Stimulated activated naive CD4-positive, alpha-beta T cell (primary cell): ENCODE measurements around the gene ANKLE2.

Source experiments
- DNase-seq, 6 experiments: peaks; one replicate each; lab custom pipeline; 2025; lab: John Stamatoyannopoulos, UW

The ANKLE2 gene

DNA sequence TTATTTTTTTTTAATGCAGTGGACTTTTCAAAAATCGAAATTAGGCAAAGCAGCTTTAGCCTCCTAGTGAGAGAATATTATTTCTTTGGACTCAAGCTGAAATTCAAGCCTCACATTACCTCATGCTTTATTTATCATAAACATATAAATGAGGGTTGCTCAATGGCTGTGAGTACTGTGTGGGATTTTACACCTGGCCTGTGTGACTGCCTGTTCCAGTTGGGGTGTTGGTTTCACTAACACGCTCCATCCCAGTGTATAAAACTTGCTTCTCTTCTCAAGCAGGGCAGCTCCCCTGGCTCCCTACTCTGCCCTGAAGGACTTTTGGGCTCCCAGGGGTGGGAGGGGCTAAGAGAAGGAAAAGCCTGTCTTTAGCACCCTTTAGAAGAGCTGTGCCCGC, 15.0 kb downstream of the ANKLE2 start:
- DNase-seq = no peak

DNA sequence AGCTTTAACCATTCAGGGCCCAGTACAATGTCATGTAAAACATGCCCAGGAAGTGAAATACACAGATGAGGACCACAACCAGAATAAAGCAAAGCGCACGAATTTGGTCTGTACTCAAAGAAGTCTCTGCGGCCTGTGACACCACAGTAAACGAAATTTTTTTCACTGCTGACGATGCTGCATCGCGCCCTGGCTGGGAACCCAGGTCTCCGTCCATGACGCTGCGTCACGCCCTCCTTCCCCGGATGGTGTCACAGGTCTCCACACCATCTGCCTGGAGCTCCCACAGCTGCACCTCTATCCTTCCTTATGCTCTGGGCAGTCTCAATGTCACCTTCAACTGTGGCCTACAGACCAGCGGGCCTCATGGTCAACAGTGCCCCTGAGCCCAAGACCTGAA, 17.8 kb downstream of the ANKLE2 start:
- DNase-seq = no peak

DNA sequence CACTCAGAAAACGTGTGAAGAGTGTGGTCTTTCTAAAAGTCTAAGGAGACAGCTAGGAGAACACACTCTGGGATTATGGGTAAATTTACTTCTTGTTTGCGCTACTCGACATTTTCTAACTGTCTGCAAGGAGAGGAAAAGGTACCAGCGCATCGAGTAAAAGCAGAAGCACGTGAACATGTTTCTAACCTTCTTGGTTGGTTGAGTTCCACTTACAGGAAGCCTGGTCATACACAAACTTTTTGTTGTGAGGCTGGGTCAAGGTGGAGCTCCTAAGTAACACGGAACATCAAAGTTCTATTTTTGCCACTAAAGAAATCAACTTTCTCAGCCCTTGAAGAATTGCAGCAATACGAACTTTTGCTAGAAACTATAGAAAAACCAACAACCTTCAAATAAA, 20.0 kb downstream of the ANKLE2 start:
- DNase-seq = no peak

DNA sequence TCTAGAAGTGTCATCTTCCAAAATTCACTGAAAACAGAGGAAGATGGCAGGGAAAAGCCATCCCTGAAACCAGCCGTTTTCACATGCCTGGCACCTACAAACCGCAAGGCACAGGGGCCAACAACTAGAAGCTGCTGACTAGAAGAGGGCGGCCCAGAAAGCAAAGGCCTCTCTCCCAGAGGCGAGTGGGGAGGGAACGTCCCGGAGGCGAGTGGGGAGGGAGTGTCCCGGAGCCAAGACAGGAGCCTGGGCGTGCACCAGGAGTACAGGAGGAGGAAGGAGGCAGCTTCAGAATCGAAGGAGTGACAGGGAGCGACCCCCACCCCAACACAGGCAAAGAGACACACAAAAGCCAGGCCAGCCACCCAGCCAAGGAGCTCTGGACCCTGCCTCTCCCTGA, 21.0 kb downstream of the ANKLE2 start:
- no peak for DNase-seq

DNA sequence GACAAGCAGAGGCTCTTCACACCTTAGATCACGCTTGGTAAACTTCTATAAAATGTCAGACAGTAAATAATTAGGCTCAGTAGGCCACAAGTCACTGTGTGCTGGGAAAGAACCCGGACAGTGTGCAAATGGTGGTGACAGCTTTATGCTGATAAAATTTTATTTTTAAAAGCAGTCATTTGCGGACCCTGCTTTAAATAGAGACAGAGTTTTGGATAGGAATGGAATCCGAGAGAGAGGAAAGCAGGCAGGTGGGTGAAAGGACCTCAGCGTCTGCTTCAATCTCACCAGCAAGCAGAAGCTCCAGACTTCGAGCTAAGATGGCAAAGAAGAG, 21.4 kb downstream of the ANKLE2 start:
- no peak for DNase-seq

DNA sequence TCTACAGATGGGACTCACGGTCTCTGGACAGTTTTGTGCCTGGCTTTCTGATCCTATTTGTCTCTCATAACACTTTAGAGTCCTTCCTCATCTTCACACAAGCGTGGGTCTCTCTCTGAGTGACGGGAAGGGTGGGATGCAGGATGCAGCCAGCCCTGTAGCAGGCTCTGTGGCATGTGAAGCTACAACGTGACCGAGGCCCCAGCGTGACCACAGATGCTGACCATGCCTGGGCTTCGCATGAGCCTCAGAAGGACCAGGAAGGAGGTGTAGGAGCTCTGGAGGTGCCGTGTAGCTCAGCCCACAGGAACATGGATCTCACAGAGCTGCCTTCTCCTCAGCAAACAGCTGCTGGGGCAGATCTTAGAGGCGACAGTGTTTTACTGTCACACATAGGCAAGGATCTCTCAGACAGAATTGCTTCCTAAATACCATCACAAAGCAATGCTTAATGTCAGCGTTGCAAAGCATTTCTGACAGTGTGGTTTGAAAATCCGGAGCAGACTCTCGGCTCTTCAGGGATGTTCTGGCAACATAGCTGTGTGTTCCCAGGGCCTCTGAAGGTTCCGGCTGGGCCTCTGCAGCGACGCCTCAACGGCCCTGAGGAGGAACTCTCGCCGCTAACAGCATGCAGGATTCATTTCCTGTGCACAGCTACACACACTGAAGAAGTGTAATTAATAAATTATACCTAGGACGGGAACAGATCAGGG, 21.9 kb downstream of the ANKLE2 start:
- no peak for DNase-seq

DNA sequence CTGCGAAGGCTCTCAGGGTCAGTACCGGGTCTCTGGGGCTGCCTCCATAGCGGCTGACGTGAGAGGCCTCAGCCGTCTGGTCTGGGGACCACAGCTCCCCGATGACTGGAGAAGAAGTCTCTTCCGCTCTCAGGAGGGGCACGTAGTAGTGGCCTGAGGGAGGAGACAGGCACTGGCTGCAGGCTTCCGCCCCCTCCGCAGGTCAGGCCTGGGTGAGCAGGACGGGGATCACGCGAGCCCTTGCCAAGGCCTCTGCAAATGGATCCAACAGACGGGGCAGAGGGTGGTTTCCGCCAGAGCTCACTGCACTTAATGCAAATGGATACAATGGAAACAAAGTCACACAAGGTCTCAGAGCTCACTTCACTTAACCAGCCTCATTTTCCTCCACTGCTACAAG, 24.7 kb downstream of the ANKLE2 start:
- DNase-seq = no peak

DNA sequence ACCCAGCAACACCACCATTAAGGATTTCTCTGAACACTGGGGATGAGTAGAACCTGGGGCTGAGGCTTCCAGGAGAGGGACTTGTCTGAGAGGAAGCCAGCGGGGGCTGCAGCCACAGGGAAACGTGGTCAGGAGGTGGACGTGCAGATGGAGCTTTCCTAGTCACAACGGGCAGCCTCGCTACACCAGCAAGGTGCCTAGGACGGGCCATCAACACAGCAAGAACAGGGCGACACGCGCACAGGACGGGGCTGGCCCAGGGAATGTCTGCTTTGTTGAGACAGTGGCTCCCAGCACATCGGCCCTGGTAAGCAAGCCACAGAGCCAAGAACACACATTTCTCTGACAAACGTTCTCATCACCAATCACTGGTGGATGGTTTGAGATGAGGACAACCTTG, 25.3 kb downstream of the ANKLE2 start:
- DNase-seq = no peak

DNA sequence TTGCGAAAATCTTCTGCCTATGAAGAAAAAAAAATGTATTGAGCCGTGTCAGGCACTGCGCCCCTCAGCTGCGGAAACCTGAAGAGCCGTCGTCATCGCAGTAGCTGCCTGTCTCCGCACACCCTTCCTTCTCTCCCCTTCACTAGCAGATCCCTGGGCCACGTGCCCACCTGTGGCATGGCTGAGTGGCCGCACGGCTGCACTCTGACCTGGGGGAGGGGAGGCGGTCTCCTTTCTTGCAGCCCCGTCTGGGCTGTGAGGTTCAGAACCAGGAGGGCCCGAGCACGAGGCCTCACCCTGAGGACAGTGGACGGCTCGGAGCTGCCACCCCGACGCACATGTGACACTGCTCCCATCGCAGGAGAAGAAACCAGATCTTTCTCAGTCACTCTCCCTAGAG, 26.1 kb downstream of the ANKLE2 start:
- no peak for DNase-seq

DNA sequence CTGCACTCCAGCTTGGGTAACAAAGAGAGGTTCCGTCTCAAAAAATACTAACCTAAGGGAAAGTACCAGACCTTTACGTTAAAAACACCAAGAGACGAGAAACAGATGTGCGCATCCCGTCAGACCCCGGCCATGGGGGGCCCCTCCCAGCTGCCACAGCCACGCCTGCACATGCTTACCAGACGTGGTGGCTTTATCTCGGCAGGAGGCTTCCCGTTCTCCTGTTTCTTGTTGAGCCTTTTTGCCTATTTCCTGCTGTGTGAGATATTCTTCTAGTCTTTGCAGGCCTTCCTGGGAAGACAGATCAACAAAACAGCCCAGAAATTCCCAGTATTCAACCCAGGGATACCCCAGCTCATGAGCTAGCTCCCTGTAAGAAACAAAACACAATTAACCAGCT, 27.4 kb downstream of the ANKLE2 start:
- DNase-seq = no peak

DNA sequence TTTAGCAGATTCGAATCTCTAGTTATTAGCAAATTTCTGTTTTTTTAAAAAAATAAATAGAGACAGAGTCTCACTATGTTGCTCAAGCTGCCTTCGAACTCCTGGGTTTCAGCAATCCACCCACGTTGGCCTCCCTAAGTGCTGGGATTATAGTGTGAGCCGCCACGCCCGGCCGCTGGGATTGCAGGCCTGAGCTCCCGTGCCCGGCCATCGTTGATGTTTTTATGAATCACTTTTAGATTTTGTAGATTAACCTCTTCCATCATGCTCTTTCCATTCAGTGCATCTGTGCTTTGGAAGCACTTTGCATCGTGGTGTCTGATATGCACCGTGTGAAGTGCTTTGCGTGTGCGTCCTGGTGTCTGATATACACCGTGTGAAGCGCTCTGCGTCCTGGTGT, 30.1 kb downstream of the ANKLE2 start:
- DNase-seq = no peak

DNA sequence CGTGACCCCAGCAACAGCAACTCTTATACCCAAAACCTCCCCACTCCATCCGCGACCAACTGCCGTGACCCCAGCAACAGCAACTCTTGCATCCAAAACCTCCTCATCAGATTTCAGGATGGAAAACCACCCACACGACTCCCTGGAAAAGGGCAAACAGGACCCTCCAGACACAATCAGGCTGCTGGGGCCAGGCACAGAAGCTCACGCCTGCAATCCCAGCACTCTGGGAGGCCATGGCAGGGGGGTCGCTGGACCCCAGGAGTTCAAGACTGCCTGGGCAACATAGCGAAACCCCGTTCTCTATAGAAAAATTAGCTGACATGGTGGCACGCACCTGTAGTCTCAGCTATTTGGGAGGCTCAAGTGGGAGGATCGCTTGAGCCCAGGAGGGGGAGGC, 31.3 kb downstream of the ANKLE2 start:
- no peak for DNase-seq

DNA sequence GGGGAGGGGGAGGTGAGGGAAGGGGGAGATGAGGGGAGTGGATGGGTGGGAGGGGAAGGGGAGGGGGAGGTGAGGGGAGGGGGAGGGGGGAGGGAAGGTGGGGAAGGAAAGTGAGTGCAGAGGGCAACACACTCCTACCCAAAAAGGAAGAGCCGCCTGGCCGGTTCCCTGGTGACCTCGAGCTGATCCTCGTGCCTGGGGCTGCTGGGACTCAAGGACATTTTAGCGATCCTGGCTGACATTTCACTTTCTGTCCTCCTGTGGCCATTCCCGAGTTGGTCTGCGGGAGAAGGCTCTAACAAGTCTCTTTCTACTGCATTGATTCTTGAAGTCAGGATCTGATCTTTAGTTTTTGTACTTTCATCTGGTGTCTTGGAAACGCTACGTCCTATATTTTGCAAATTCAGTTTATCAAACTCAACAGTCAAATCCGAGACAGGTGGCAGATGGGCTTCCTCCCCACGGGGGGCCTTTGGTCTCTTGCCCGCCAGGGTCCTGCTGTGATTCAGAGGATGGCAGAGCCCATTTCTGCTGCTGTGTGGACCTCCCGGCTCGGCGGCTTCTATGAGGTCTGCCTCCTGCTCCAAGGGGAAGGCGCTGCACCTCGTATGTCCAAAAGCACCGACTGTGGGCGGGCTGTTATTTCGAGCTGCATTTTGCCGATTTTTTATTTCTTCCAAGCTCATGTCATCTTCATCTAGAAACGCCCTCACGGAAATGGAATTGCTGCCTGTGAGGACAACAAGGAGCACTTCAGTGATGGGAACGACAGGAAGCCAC, 31.9 kb downstream of the ANKLE2 start:
- no peak for DNase-seq

DNA sequence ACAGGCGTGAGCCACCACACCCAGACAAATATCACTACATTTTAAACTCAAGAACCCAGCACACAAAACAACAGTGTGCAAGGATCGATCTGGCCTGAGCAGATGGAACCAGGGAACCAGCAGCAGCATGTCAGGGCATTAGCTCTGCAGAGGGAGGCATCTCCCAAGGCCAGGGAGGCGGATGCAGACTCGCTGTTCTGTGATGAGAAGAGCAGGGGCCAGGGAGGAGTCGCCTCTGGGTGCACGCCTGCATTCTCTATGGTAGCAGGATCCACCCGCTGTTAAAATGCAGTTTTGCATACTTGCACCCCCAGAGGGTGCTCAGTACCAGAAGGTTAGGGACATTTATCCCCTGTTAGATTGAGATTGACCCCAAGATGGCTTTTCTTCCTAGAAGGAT, 33.1 kb downstream of the ANKLE2 start:
- no peak for DNase-seq

DNA sequence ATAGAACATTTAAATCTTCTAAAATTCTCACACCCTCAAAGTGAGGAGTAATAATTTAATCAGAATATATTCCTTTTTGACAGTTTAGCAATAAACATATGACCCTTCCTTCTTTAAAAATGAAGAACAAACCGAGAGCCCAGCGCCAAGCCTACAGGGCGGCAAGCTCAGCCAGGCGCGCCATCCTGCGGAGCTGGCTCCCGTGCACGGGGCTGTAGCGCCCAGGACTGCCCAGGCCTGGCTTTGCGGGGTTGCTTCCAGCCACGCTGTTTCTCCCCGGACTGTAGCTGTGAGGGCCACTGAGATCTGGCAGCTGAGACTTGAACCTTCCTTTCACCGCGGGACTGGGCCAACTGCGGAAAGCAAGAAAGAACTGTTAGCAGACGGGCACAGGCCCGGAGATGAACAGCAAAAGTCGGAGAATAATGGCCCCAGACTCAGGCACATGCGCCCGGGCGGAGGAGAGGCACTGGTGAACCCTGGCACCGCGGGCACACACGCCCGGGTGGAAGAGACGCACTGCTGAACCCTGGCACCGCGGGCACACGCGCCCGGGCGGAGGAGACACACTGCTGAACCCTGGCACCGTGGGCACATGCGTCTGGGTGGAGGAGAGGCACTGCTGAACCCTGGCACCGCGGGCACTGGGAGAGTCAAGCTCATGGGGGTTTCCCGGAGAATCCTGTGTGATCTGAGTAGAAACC, 34.4 kb downstream of the ANKLE2 start:
- DNase-seq = no peak

DNA sequence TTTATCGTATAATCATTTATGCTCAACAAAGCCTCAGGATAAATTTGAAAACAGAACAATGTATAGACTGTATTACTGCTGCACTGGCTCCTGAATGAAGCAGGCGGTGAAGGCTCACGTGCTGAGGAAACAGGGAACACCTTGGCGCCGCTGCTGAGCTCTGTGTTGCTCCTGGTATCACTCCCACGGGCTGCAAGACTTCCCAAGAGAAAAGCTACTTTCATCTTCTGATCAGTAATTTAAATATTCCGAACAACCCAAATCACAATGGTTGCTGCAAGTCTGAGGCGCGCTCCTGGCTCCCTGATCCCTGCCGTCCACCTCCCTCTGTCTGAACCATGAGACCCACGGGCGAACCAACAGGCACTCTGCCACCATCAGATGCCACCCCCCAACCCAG, 35.2 kb downstream of the ANKLE2 start:
- DNase-seq = no peak

DNA sequence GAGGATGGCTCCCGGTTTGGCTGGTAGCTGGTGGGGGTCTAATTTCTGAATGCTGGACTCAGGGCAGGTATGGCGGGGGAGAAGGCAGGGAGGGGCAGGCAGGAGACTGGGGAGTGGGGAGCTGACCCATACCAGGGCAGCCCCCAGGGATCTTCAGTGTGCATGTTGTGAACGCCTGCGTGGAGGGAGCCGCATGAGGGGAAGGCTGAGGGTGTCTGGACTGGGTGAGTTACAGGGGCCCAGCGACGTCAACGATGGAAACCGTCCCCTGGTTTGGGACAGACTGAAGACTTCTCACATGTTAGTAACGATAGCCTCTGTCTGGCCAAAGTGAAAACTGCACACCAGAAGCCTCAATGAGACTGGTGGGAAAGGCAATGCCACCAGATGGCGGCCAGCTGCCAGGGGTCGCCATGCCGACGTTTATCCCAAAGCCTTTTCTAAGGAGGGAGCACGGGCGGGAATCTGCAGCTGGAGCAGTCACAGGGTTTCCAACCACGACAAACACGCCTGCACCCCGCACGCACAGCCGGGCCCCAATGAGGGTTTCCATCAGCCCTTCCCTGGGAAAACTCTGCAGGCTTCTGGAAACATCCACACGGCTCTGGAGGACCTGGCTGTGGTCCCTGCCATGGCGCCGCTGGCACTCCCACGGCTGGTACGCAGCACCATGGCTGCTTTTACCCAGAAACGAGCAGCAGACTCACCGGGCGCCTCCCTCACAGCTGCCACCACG, 37.0 kb downstream of the ANKLE2 start:
- DNase-seq = no peak

DNA sequence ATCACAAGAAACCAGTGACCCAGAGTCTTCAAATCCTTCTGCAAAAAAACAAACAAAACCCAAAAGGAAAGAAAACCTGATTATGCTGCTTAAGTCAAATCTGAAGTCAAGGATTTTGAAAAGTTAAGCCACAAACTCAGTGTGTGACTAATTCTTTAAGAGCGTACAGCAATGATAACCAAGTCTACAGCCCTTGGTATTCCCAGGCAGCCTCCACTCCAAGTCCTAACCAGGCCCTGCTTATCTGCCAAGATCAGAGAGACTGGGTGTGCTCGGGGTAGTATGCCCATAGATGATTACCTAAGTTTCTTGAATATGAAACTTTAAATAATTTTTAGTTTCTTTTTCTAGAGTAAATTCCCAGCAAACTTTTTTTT, 37.9 kb downstream of the ANKLE2 start:
- no peak for DNase-seq

DNA sequence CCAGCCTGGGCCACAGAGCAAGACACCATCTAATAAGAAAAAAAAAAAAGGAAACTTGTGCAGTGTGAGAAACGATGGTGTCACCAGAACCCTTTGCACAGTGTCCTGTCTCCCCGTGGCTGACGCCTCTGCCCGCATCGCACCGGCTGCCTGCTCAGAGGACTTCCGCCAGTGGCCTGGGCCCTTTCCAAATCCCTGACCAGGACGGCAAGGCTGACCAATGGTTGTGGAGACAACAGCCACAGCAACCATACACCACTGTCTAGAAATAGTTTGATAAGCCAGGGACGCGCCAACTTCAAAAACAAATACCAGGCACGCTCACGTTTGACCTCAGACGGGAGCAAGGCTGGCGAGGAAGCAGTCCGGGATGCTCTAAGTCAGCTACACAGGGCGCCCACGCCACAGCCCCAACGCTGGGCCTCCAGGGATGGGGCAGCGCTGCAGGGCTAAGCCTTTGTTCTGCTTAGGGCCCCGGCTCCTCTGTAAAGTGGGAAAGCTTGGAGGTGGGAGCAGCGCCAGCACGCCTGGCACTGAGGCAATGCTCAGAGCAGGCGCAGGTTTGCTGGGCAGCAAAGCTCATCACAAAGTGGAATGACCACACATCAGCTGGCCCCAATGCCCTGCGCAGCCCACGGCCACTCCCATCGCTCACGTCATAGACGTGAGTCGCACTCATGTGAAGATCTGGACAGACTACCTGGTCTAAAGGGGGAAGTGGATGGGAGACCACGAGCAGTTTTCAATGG, 38.4 kb downstream of the ANKLE2 start:
- no peak for DNase-seq

DNA sequence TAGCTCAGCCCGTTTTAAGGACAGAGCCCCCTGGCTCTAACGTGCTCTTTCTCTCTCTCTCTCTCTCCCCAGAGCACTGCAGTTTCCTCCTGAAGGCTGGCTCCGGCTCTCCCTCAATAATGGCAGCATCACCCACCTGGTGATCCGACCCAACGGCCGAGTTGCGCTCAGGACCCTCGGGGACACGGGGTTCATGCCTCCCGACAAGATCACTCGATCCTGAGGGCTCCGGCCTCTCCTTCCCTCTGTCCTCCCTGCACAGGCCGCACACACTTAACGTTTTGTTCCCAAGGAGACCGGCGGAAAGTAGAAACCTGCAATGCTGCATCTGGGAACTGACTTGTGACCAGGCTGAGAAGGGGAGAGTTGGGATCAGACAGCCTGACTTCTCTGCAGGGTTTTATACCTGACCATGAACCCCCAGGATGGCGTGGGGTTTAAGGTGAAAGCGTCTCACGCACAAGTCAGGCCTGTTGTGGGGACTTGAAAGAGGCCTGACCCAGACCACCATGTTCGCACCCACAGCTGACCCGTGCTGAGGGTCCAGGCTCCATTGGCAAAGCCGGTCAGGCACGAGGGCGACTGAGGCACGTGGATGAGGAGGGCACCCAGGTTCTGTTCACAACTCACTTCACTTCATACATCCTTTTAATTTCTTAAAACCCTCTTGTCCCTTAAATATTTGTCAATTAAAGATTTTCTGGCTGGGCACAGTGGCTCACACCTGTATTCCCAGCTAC, 40.9 kb downstream of the ANKLE2 start:
- no peak for DNase-seq

DNA sequence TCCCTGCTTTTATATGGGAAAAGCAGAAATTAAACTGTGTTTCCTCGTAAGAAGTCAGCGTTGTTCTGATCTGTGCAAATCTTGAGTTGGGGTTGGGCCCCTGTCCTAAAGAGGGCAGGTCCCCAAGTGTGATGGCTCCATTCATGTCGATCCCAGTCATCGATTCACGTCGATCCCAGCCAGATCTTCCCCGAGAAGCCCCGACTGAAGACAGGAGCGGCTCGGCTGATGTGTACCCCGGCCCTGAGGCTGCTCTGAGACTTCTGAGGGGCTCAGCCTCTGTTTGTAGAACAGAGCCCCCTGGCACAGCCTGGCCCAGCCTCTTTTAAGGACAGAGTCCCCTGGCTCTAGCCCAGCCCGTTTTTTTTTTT, 41.7 kb downstream of the ANKLE2 start:
- no peak for DNase-seq
